PC-3 (cell line): Measurements from ENCODE around the gene TCEAL1. TPM values are rescaled to one million over a fixed set of nuclear protein-coding genes. Genes with fewer than 3 reads are reported as not detected.
A peak's percentile ranks its signal among the peaks of the same experiment; 100 is the strongest.

Experiments used
- ATAC-seq: fragments of 200-7000 bp; cut with Tn5 transposase; 2 replicates; pipeline ENCODE4 v1.9.1; 2020; ENCODE audit warnings: mild to moderate bottlenecking, moderate library complexity
- BruUV-seq: library from RNA; stranded (reverse); fragments of 400-500 nt; replicated peaks from 2 replicates; lab custom pipeline; 2021; lab: Mats Ljungman, UMichigan
- CTCF ChIA-PET: fragments of 300-600 bp; sonication (Branson Sonifier 250); formaldehyde crosslinking; loops from one replicate; lab custom pipeline; 2022; ENCODE audit warnings: antibody characterized with exemption; lab: Charles Lee
- POLR2A ChIA-PET: fragments of 300-600 bp; sonication (Branson Sonifier 250); formaldehyde crosslinking; loops from one replicate; lab custom pipeline; 2022; ENCODE audit warnings: antibody characterized with exemption; ENCODE audit not compliant: unreplicated experiment; lab: Charles Lee
- DNase-seq: peaks from one replicate; pipeline ENCODE4 v3.0.0-alpha.2; 2015
- H2AFZ ChIP-seq: fragments of 300-600 bp; sonication (generic); 2 replicates; pipeline ENCODE4 v1.6.0; 2016; ENCODE audit warnings: antibody characterized with exemption, low read length
- H3F3A ChIP-seq: fragments of 300-600 bp; sonication (generic); one replicate; pipeline ENCODE4 v1.6.0; 2017; ENCODE audit warnings: antibody characterized with exemption, low read length, control low read depth, mild to moderate bottlenecking; ENCODE audit not compliant: unreplicated experiment
- H3K27ac ChIP-seq: fragments of 300-600 bp; sonication (generic); 2 replicates; pipeline ENCODE4 v1.5.1; 2016; ENCODE audit warnings: mild to moderate bottlenecking, low read length
- H3K27me3 ChIP-seq: fragments of 300-600 bp; sonication (generic); 2 replicates; pipeline ENCODE4 v1.6.1; 2016; ENCODE audit warnings: low read length, mixed read lengths
- H3K36me3 ChIP-seq: fragments of 300-600 bp; sonication (generic); 2 replicates; pipeline ENCODE4 v1.6.1; 2016; ENCODE audit warnings: low read depth, mixed run types, low read length, mixed read lengths
- H3K4me1 ChIP-seq: fragments of 300-600 bp; sonication (generic); 2 replicates; pipeline ENCODE4 v1.5.1; 2016; ENCODE audit warnings: low read length; ENCODE audit not compliant: insufficient read depth
- H3K4me2 ChIP-seq: fragments of 300-600 bp; sonication (generic); 2 replicates; pipeline ENCODE4 v1.6.0; 2016; ENCODE audit warnings: low read length
- H3K4me3 ChIP-seq: fragments of 300-600 bp; sonication (generic); 2 replicates; pipeline ENCODE4 v1.5.1; 2016; ENCODE audit warnings: mild to moderate bottlenecking, low read length, mixed read lengths
- H3K79me2 ChIP-seq: fragments of 300-600 bp; sonication (generic); 2 replicates; pipeline ENCODE4 v1.6.1; 2017; ENCODE audit warnings: low read length, mixed read lengths
- H3K9ac ChIP-seq: fragments of 300-600 bp; sonication (generic); 2 replicates; pipeline ENCODE4 v1.6.0; 2016; ENCODE audit warnings: mild to moderate bottlenecking, low read length
- H3K9me2 ChIP-seq: fragments of 300-600 bp; sonication (generic); replicated peaks from 2 replicates; pipeline ENCODE4 v1.6.1; 2016; ENCODE audit warnings: mixed run types, low read length, mixed read lengths
- H3K9me3 ChIP-seq: fragments of 300-600 bp; sonication (generic); 2 replicates; pipeline ENCODE4 v1.6.1; 2016; ENCODE audit warnings: low read length, mixed read lengths
- H4K20me1 ChIP-seq: fragments of 300-600 bp; sonication (generic); 2 replicates; pipeline ENCODE4 v1.6.1; 2016; ENCODE audit warnings: low read length, mixed read lengths
- EZH2 ChIP-seq: fragments of 300-600 bp; sonication (generic); IDR thresholded peaks from one replicate; pipeline ENCODE4 v1.6.1; 2017; ENCODE audit warnings: antibody characterized with exemption, mild to moderate bottlenecking, low read length; ENCODE audit not compliant: unreplicated experiment
- EZH2phosphoT487 ChIP-seq: fragments of 300-600 bp; sonication (generic); IDR thresholded peaks from 2 replicates; pipeline ENCODE4 v1.6.1; 2018; ENCODE audit warnings: mild to moderate bottlenecking, antibody characterized with exemption, low read length, borderline replicate concordance
- intact Hi-C: fragments of 100-400 bp; cut with micrococcal nuclease; formaldehyde crosslinking; loops from 2 replicates; pipeline ENCODE4 v1.9.0; 2023
- total RNA-seq: library from RNA; depleted of rRNA; stranded (reverse); fragments of >200 nt; gene quantifications from 2 replicates; pipeline ENCODE4 v1.2.3, GENCODE V29; 2014
- TF ChIP-seq, protein P1 (sequence below): fragments of 300-600 bp; sonication (generic); conservative IDR thresholded peaks from 2 replicates; pipeline ENCODE4 v1.5.1; 2017; ENCODE audit warnings: antibody characterized with exemption, low read depth, mild to moderate bottlenecking, low read length

Gene TCEAL1
- total RNA-seq, 1 experiment from 2014 or later, result 22.8 TPM

GRCh38 chrX:103610282-103610681 is 18.5 kb upstream of the TCEAL1 start:
- H3K9me2 ChIP-seq, result 0 out of 2 replicates have a peak, but pooled peaks cover 3% of the 10 kb centered on the region
- H3K4me3 ChIP-seq, result no peak overlapping the region
- H3K36me3 ChIP-seq, result no peaks in the 10 kb centered on the region
- no peak overlapping the region for H3K27ac ChIP-seq
- no peaks in the 10 kb centered on the region for H4K20me1 ChIP-seq
- intact Hi-C loops, result loop anchor here (5.0 kb wide), 1 partner anchor 77 kb away; the partner anchor contains the start of gene MORF4L2
- TF ChIP-seq EZH2 (no peak), EZH2phosphoT487 (no peak)
- TF ChIP-seq, protein P1, sequence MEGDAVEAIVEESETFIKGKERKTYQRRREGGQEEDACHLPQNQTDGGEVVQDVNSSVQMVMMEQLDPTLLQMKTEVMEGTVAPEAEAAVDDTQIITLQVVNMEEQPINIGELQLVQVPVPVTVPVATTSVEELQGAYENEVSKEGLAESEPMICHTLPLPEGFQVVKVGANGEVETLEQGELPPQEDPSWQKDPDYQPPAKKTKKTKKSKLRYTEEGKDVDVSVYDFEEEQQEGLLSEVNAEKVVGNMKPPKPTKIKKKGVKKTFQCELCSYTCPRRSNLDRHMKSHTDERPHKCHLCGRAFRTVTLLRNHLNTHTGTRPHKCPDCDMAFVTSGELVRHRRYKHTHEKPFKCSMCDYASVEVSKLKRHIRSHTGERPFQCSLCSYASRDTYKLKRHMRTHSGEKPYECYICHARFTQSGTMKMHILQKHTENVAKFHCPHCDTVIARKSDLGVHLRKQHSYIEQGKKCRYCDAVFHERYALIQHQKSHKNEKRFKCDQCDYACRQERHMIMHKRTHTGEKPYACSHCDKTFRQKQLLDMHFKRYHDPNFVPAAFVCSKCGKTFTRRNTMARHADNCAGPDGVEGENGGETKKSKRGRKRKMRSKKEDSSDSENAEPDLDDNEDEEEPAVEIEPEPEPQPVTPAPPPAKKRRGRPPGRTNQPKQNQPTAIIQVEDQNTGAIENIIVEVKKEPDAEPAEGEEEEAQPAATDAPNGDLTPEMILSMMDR, result no peak
- no peak overlapping the region for H3K9ac ChIP-seq
- peaks cover 5% of the 10 kb centered on the region for H3F3A ChIP-seq
- H3K9me3 ChIP-seq, result no peaks in the 10 kb centered on the region
- peaks cover 38% of the 10 kb centered on the region for H3K4me1 ChIP-seq
- CTCF ChIA-PET, result interaction anchor here (0.6 kb wide), 1 partner anchor 20 kb away, joined by 3 read pairs; no protein-coding TSS in a partner anchor
- H2AFZ ChIP-seq, result no peak overlapping the region
- no peak for DNase-seq
- no peak overlapping the region for H3K4me2 ChIP-seq
- no peaks in the 10 kb centered on the region for H3K27me3 ChIP-seq
- H3K79me2 ChIP-seq, result peaks cover 21% of the 10 kb centered on the region
- ATAC-seq, result no peak
- BruUV-seq, result no TSS peak
- POLR2A ChIA-PET, result interaction anchor here (0.6 kb wide), 1 partner anchor 77 kb away, joined by 5 read pairs; no protein-coding TSS in a partner anchor

DNA sequence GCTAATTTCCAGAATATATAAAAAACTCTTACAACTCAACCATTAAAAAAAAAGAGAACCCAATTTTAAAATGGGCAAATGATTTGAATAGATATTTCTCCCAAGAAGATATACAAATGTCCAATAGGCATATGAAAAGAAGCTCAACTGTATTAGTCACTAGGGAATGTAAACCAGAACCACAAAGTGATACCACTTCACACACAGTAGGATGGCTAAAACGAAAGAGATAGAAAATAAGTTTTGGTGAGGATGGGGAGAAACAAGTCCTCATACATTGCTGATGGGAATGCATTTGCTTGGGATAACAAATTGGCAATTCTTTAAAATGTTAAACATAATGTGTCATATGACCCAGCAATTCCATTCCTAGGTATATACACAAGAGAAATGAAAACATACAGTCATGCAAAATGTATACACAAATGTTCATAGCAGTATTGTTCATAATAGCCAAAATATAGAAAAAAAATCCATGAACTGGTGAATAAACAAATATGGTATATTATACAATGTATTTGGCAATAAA is 15.3 kb upstream of the TCEAL1 start:
- ATAC-seq, result no peak; the same call in 1 of the 2 replicates
- TF ChIP-seq EZH2phosphoT487 (no peak), EZH2 (no peak)
- TF ChIP-seq, protein P1, result no peak
- no peaks in the 10 kb centered on the region for H3K36me3 ChIP-seq

More for the DNA sequence above, 15.3 kb upstream of the TCEAL1 start:
- Histone ChIP-seq H3K4me3 (no peak overlapping the region), H3K79me2 (peaks cover 15% of the 10 kb centered on the region; the same call in 1 of the 2 replicates), H3K4me1 (peaks cover 45% of the 10 kb centered on the region), H3K9ac (no peak overlapping the region), H3F3A (peaks cover 9% of the 10 kb centered on the region), H3K4me2 (no peak overlapping the region), H3K27me3 (no peaks in the 10 kb centered on the region), H4K20me1 (no peaks in the 10 kb centered on the region), H3K9me3 (no peaks in the 10 kb centered on the region), H3K27ac (peak overlapping the region; percentile 97), H3K9me2 (0 out of 2 replicates have a peak, but pooled peaks cover 3% of the 10 kb centered on the region), H2AFZ (no peak overlapping the region)
- peak; percentile 19 for DNase-seq
- CTCF ChIA-PET, result interaction anchor here (0.6 kb wide), 1 partner anchor 77 kb away, joined by 3 read pairs; no protein-coding TSS in a partner anchor
- BruUV-seq, result no TSS peak
- POLR2A ChIA-PET, result no interaction called here
- intact Hi-C loops, result loop anchor here (5.0 kb wide), 1 partner anchor 74 kb away; the partner anchor contains the start of gene MORF4L2
